HG03060 (cell line): ENCODE measurements around the gene EEF1AKMT1.
"Not testable (repeated sequence)": the region's sequence is repeated elsewhere in the genome, so short reads cannot be mapped to it uniquely, and the experiment has no call there.

Source experiments
- ATAC-seq: cut with Tn5 transposase; IDR thresholded peaks from one replicate; pipeline ENCODE4 v1.9.1; 2021; ENCODE audit warnings: low read depth, moderate number of reproducible peaks; ENCODE audit not compliant: unreplicated experiment

EEF1AKMT1 gene

DNA sequence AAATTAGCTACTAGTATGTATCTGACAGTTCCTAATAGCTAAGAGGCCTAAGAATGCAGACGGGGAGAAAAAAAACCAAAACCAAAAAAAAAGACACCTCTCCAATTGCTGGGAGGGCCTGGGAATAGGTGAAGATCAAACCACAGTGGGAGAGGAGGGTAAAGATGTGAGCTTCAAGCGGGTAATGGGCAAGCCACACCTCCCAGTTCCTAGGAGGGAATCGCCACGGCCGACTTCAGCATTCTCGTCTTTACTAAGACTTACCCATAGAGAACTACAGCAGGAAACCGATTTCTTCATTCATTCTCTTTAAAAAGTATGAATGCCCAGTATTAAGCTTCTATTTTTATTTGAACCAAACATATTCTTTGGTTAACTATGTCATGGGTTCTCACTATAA, 5.6 kb upstream of the EEF1AKMT1 start:
- no peak for ATAC-seq

DNA sequence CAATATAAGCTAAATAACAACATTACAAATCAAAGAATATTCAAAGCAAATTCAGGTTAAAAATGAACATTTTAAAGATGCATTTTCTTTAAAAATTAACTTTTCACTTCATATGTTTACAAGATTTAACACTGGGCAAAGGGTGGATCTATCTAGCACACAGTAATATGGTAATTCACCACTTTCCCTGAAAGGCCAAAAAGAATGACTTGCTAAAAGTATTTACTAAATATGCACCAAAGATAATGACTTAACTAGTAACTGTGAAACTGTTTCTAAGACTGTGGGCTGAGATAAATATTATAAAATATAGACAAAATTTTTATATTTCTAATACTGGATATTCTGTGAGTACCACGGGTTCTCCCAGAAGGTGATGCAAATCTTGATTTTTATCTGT, 4.5 kb upstream of the EEF1AKMT1 start:
- ATAC-seq = no peak

DNA sequence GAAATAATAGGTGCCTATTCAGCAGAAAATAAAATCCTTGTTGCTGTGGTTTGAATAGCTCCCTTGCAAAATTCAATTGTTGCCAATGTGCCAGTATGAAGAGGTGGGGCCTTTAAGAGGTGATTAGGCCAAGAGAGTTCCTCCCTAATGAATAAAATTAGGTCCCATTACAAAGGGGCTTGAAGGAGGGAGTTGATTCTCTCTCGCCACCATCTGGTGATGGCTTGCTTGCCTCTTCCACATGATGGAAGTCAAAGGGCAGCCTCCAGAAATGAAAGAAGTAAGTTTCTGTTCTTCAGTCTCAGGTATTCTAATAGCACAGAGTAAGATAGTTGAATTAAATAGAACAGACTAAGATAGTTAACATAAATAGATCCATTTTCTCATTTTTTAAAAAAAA, 3.0 kb upstream of the EEF1AKMT1 start:
- no peak for ATAC-seq

DNA sequence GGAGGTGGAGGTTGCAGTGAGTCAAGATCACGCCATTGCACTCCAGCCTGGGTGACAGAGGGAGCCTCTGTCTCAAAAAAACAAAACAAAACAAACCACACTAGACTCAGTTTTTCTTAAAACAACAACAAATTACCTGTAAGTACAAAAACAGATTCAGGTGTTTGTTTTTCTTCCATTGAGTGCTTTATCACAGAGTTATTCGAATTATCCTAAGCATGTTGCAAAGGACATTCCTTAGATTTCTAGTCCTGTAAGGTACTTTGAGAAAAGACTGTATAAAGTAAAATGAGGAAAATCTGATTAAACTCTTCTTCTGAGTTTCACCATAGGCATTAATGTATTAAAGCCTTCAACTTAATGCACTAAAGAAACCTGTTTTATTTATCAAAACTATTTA, 2.2 kb upstream of the EEF1AKMT1 start:
- ATAC-seq = no peak

DNA sequence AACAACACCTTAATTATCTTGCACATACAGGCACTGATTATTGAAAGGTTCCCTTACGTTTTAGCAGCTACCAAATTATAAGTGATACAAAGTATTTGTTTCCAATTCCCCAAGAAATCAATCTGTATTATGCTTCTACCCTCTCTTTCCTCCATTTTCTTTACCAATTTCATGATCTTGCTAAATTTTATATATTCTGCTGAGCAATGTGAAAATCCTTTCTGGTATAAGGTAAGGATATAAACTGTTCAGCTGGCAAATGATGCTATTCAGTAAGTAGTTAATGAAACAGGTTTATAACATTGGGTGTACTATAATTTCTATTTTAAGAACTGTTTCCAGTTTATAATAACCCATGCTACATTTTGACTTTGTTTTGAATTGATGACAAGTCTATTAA, 985 bp upstream of the EEF1AKMT1 start:
- ATAC-seq = no peak

DNA sequence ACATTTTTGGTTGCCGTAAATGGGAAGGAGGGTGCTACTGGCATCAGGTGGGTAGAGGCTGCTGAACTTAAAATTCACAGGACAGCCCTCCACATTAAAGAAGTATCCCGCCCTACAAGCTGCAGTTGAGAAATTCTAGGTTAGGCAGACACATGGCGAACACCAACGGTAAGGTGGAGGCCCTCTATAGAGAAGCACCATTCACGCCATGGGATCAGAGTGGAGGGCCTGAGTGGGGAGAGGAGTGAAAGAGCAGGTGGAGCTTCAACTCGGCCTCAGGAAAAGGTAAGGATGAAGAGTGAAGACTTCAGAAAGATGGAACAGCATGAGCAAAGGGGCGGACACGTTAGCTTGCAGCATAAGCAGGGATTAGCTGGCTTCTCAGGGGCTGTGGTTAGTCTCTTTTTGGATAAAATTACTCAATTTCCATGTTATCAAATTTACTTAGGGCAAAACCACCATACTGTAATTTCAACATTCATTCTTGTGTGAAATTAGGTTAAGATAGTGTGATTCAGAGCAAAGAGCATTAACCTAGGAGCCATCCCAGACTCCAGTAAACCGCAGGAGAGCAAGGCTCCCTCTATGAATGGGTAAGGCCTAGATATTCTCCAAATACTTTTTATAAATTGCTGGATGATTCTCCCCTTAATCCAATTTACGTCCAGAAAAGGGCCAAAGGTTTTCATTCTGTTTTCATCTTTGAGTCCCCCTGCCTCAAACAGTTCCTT, 1.2 kb downstream of the EEF1AKMT1 start:
- ATAC-seq = no peak

DNA sequence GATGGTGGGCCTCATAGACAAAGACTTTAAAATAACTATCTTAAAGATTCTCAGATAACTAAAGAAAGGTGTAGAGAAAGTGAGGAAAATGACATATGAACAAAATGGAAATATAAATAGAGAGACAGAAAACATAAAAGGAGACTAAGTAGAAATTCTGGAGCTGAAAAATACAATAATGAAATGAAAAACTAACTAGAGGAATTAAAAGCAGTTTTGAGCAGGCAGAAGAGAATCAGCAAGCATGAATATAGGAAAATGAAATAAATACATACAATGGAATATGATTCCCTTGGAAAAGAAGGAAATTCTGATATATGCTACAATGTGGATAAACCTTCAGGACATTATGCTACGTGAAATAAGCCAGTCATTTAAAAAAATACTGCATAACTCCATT, 3.9 kb downstream of the EEF1AKMT1 start:
- ATAC-seq = no peak

DNA sequence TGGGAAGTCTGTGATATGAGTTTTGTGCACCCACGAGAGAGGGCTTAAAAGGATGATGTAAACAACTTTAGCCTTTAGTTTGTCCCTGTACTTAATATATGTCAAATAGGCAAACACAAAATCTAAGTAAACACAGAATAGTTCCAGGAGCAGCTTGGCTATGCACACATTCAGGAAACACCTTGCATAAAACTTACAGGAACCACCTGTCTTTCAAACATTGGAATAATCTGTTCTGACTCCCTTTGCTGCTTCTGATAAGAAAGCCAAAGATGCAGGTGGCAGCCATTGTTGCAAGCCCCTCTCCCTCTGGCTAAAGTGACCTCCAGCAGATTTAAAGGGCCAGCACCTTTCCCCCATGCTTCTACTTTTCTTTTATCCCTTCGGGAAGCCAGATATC, 4.7 kb downstream of the EEF1AKMT1 start:
- ATAC-seq = no peak

DNA sequence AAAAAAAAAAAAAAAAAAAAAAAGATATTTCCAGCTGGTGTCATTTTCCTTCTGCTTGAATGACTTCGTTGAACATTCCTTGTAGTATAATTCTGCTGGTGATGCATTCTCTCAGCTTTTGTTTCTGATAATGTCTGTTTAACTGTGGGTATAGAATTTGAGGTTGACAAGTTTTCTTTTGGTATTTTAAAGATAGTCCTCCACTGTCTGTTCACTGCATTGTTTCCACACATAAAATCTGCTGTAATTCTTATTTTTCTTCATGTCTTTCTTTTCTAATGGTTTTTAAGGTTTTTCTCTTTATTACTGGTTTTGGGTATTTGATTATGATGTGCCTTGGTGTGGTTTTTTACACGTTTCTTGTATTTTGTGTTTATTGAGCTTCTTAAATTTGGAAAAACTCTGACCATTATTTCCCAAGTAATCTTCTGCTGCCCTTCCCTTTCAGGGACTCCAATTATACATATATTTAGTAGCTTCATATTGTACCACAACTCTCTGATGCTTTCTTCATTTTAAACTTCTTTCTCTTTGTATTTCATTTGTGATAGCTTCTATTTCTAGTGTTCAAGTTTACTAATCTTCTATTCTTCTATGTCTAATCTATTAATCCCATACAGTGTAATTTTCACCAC, 6.3 kb downstream of the EEF1AKMT1 start:
- ATAC-seq = no peak

DNA sequence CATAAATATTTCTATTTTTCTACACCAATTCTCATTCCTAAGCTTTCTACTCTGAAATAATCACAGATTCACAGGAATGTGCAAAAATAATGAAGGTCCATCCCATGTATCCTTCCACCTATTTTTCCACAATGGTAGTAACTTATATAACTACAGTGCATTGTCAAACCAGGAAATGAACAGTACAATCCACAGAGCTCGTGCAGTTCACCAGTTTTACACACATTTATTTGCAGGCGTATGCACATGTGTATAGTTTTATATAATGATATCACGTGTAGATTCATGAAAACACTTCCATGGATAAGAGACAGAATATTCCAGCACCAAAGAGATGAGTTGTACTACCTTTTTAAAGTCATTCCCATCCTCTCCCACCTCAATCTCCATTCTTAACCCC, 12.9 kb downstream of the EEF1AKMT1 start:
- ATAC-seq = no peak

DNA sequence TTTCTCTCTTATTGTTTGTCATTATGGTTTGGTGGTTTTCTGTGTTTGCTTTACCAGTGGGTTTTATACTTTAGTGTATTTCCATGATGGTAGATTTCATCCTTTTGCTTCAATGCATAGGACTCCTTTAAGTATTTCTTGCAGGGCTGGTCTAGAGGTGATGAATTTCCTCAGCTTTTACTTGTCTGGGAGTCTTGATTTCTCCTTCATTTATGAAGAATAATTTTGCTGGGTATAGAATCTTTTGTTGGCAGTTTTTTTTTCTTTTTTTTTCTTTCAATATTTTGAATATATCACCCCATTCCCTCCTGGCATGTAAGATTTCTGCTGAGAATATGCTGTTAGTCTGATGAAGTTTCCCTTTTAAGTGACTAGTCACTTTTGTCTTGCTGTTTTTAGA, 19.8 kb downstream of the EEF1AKMT1 start:
- ATAC-seq = no peak

DNA sequence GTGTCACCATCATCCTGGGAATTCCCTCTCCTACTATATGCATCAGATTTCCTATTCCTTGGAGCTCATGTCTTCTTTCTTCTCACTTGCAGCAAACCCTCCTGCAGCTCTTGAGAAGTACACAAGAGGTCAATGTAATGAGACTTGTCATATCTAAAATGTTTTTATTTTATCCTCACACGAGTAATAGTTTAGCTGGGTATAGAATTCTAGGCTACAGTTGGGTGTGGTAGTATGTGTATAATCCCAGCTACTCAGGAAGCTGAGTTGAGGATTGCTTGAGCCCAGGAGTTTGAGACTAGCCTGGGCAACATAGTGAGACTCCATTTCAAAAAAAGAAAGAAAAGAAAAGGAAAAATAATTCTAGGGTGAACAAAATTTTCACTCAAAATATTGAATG, 24.4 kb downstream of the EEF1AKMT1 start:
- ATAC-seq = no peak

DNA sequence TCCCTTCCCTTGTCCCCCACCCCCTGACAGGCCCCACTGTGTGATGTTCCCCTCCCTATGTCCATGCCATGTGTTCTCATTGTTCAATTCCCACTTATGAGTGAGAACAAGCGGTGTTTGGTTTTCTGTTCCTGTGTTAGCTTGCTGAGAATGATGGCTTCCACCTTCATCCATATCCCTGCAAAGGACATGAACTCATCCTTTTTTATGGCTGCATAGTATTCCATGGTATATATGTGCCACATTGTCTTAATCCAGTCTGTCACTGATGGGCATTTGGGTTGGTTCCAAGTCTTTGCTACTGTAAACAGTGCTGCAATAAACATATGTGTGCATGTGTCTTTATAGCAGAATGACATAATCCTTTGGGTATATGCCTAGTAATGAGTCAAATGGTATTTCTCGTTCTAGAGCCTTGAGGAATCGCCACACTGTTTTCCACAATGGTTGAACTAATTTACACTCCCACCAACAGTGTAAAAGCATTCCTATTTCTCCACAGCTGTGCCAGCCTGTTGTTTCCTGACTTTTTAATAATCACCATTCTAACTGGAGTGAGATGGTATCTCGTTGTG, 29.8 kb downstream of the EEF1AKMT1 start:
- not testable (repeated sequence) for ATAC-seq

DNA sequence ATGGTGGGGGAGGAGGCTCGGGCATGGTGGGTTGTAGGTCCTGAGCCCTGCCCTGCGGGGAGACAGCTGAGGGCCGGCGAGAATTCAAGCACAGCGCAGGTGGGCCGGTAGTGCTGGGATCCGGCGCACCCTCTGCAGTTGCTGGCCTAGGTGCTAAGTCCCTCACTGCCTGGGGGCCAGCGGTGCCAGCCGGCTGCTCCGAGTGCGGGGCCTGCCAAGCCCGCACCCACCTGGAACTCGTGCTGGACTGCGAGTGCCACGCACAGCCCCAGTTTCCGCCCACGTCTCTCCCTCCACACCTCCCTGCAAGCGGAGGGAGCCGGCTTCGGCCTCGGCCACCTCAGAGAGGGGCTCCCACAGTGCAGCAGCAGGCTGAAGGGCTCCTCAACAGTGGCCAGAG, 33.7 kb downstream of the EEF1AKMT1 start:
- ATAC-seq = no peak

DNA sequence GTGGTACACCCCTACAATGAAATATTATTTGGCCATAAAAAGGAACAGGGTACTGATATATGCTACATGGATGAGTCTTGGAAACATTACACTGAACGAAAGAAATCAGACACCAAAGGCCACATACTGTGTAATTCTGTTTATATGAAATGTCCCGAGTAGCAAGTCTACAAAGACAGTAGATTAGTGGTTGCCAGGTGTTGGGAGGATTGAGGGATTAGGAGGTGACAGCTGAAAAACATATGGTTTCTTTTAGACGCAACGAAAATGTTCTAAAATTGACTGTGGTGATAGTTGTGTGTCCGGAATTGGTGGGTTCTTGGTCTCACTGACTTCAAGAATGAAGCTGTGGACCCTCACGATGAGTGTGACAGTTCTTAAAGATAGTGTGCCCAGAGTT, 35.1 kb downstream of the EEF1AKMT1 start:
- ATAC-seq = no peak

DNA sequence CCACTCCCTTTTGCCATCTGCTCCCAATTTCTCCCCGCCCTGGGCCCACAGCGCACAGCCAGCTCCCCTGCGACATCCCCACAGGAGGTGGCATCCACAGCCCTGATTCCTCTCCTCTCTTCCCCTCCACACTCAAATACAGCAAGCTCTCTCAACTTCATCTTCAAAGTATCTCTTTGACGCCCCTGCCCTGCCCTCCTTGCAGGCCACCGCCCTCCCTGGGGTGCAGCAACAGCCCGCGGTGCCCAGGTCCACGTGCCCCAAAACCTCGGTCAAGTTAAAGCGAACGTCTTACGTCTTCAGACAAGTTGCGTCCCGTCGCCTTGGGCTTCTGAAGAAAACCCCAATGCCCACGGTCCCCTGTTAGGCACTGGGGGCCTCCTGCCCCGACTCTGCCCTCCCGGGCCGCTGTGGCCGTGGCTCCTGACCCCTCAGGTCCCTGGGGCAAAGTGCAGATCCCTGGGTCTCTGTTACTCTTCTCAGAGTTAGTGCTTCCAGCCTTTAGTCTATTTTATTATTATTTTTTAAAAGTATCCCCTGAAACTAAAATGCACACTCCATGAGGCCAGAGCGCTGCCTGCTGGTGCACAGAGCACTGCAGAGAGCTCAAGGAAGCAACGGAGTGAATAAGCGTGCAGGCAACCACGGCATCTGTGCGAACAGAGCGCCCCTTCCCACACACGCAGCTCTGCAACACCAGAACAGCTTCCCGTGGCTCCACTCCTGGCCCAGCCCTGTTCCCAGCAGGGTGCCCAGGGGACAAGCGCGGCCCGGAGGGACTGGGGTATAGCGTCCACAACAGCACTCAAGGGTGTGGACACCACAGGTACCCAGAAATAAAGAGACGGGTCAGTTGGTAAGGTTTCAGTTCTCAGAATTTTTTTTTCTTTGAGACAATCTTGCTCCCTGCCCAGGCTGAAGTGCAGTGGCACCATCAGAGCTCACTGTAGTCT, 43.9 kb downstream of the EEF1AKMT1 start:
- ATAC-seq = no peak

DNA sequence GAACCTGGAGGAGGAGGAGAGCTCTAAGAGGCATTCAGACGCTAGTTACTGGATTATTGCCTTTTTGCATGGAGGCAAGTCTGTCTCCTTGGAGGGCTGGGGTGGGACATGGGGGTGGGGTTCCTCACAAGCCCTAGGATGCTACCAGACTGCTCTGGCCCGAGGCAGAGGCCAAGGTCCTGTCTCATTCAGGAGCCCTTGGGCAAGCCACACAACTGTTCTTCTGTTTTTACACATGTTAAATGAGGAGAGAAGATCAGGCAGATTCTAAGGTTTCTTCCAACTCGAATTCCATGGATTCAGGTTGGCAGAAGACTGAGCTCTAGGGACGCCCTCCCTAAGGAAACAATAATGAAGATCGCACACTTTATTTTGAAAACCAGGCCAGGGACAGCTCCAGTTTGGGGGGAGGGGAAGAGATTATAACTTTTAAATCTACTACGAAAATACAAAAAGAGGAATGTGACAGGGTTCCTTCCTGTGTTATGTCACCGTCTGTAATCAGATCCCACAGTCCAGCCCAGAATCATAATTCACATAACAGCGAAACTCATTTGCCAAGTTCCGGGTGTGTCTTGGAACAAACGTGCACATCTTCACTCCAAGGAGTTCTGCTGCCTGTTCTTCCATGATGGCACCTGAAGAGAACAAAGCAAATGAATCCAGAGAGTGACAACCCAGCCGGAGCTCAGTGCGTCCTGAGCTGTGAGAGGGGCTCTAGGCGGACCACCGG, 45.0 kb downstream of the EEF1AKMT1 start:
- no peak for ATAC-seq

DNA sequence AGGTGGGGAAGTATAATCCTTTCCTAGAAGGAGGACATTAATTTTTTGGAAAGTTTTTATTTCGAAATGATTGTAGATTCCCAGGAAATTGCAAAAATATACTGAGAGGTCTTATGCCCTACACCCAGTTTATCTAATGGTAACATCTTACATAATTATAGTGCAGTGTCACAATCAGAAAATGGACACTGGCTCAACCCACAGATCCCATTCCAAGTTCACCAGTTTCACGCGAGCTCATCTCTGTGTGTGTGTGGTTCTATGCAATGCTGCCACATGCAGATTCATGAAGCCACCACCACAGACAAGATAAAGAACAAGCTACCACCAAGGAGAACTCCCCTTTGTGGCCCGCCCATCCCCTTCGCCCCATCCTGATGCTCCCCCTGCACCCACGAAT, 45.9 kb downstream of the EEF1AKMT1 start:
- no peak for ATAC-seq

DNA sequence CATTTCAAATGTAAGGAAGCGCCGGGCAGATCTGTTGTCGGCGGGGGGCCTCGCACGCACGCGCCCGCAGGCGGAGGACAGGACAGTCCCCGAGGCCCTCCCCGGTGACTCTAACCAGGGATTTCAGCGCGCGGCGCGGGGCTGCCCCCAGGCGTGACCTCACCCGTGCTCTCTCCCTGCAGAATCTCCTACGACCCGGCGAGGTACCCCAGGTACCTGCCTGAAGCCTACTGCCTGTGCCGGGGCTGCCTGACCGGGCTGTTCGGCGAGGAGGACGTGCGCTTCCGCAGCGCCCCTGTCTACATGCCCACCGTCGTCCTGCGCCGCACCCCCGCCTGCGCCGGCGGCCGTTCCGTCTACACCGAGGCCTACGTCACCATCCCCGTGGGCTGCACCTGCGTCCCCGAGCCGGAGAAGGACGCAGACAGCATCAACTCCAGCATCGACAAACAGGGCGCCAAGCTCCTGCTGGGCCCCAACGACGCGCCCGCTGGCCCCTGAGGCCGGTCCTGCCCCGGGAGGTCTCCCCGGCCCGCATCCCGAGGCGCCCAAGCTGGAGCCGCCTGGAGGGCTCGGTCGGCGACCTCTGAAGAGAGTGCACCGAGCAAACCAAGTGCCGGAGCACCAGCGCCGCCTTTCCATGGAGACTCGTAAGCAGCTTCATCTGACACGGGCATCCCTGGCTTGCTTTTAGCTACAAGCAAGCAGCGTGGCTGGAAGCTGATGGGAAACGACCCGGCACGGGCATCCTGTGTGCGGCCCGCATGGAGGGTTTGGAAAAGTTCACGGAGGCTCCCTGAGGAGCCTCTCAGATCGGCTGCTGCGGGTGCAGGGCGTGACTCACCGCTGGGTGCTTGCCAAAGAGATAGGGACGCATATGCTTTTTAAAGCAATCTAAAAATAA, 52.1 kb downstream of the EEF1AKMT1 start:
- no peak for ATAC-seq
